NCI-H1417 (cell line): Measurements from ENCODE around the gene EPS15.
"Not testable (repeated sequence)": the region's sequence is repeated elsewhere in the genome, so short reads cannot be mapped to it uniquely, and the experiment has no call there.

Experiments used
- DNase-seq, 3 experiments: peaks; one replicate each; lab custom pipeline; 2025; lab: John Stamatoyannopoulos, UW

The EPS15 gene

GRCh38 chr1:51519048-51519864 lies at the start of gene EPS15:
Gene EPS15 (minus strand): TSS chr1:51519266. CDS start chr1:51519231, 35 bp downstream.
- DNase-seq: peak; percentile 78 to 84 (median 78)

- DNase-seq: no peak
Measured at GRCh38 chr1:51568231-51568935, 49.3 kb upstream of the EPS15 start.

- DNase-seq: no peak
Measured at GRCh38 chr1:51567653-51568052, 48.6 kb upstream of the EPS15 start.

- no peak for DNase-seq
Measured at GRCh38 chr1:51566260-51566659, 47.2 kb upstream of the EPS15 start.

GRCh38 chr1:51565009-51565408 lies 45.9 kb upstream of the EPS15 start:
- no peak for DNase-seq

- DNase-seq: no peak
Measured at GRCh38 chr1:51564124-51564523, 45.1 kb upstream of the EPS15 start.

- DNase-seq: no peak
Measured at GRCh38 chr1:51561702-51562101, 42.6 kb upstream of the EPS15 start.

GRCh38 chr1:51560895-51561294 lies 41.8 kb upstream of the EPS15 start:
- not testable (repeated sequence) for DNase-seq

GRCh38 chr1:51560034-51560433 lies 41.0 kb upstream of the EPS15 start:
- no peak for DNase-seq

GRCh38 chr1:51559501-51559900 lies 40.4 kb upstream of the EPS15 start:
- no peak for DNase-seq

GRCh38 chr1:51559064-51559500 lies 40.0 kb upstream of the EPS15 start:
- DNase-seq: no peak

- no peak for DNase-seq
Measured at GRCh38 chr1:51558375-51558924, 39.4 kb upstream of the EPS15 start.

- DNase-seq: no peak
Measured at GRCh38 chr1:51557168-51557567, 38.1 kb upstream of the EPS15 start.

GRCh38 chr1:51555866-51556619 lies 37.0 kb upstream of the EPS15 start:
- DNase-seq: no peak

- DNase-seq: no peak
Measured at GRCh38 chr1:51553911-51554310, 34.8 kb upstream of the EPS15 start.

- DNase-seq: no peak
Measured at GRCh38 chr1:51552929-51553807, 34.1 kb upstream of the EPS15 start.

- no peak for DNase-seq
Measured at GRCh38 chr1:51551848-51552296, 32.8 kb upstream of the EPS15 start.

GRCh38 chr1:51551081-51551480 lies 32.0 kb upstream of the EPS15 start:
- no peak for DNase-seq

GRCh38 chr1:51549901-51550300 lies 30.8 kb upstream of the EPS15 start:
- DNase-seq: no peak

GRCh38 chr1:51549016-51549619 lies 30.1 kb upstream of the EPS15 start:
- DNase-seq: no peak

GRCh38 chr1:51543858-51544257 lies 24.8 kb upstream of the EPS15 start:
- no peak for DNase-seq
